Activated naive CD4-positive, alpha-beta T cell treated with anti-CD3 and anti-CD28 coated beads, Interleukin-2, amount 50 U/mL, for 24 hours (primary cell): ENCODE results near the gene SV2B.
A peak's percentile ranks its signal among the peaks of the same experiment; 100 is the strongest.
"Not testable (repeated sequence)": the region's sequence is repeated elsewhere in the genome, so short reads cannot be mapped to it uniquely, and the experiment has no call there.

Source experiments
- H3K27ac Mint-ChIP-seq: one replicate; pipeline ENCODE4 v1.8.0; 2021; ENCODE audit warnings: mild to moderate bottlenecking, mixed read lengths
- H3K27me3 Mint-ChIP-seq: one replicate; pipeline ENCODE4 v1.8.0; 2021; ENCODE audit warnings: mixed read lengths
- H3K36me3 Mint-ChIP-seq: one replicate; pipeline ENCODE4 v1.8.0; 2021; ENCODE audit warnings: mixed read lengths
- H3K4me1 Mint-ChIP-seq: one replicate; pipeline ENCODE4 v1.8.0; 2021; ENCODE audit warnings: mixed read lengths
- H3K4me3 Mint-ChIP-seq: one replicate; pipeline ENCODE4 v1.8.0; 2021; ENCODE audit warnings: mild to moderate bottlenecking, mixed read lengths
- H3K9me3 Mint-ChIP-seq: one replicate; pipeline ENCODE4 v1.8.0; 2021; ENCODE audit warnings: mixed read lengths

The SV2B gene

GRCh38 chr15:91342097-91342496 is 242.0 kb downstream of the SV2B start:
- Mint-ChIP-seq H3K4me3 (no peak overlapping the region), H3K27me3 (no peaks in the 10 kb centered on the region), H3K36me3 (no peaks in the 10 kb centered on the region), H3K27ac (no peak overlapping the region), H3K4me1 (peaks cover 43% of the 10 kb centered on the region), H3K9me3 (no peaks in the 10 kb centered on the region)

GRCh38 chr15:91344912-91345311 is 244.9 kb downstream of the SV2B start:
- not testable (repeated sequence) for H3K27me3 Mint-ChIP-seq, H3K36me3 Mint-ChIP-seq, H3K9me3 Mint-ChIP-seq, H3K4me3 Mint-ChIP-seq, H3K27ac Mint-ChIP-seq
- H3K4me1 Mint-ChIP-seq, result peaks cover 41% of the 10 kb centered on the region

- no peaks in the 10 kb centered on the region for H3K9me3 Mint-ChIP-seq
- peak overlapping the region; percentile 27 for H3K27ac Mint-ChIP-seq
- H3K4me1 Mint-ChIP-seq, result peaks cover 48% of the 10 kb centered on the region
- no peak overlapping the region for H3K4me3 Mint-ChIP-seq
- H3K36me3 Mint-ChIP-seq, result no peaks in the 10 kb centered on the region
- no peaks in the 10 kb centered on the region for H3K27me3 Mint-ChIP-seq
Observed at GRCh38 chr15:91345736-91346135, 245.7 kb downstream of the SV2B start.

- Mint-ChIP-seq H3K27me3 (no peaks in the 10 kb centered on the region), H3K4me1 (peaks cover 48% of the 10 kb centered on the region), H3K9me3 (no peaks in the 10 kb centered on the region), H3K4me3 (no peak overlapping the region), H3K36me3 (no peaks in the 10 kb centered on the region), H3K27ac (no peak overlapping the region)
Observed at GRCh38 chr15:91346259-91346658, 246.2 kb downstream of the SV2B start.

- H3K27me3 Mint-ChIP-seq, result no peaks in the 10 kb centered on the region
- H3K4me3 Mint-ChIP-seq, result no peak overlapping the region
- peaks cover 42% of the 10 kb centered on the region for H3K4me1 Mint-ChIP-seq
Observed at GRCh38 chr15:91348752-91349500, 248.9 kb downstream of the SV2B start.

More at GRCh38 chr15:91348752-91349500, 248.9 kb downstream of the SV2B start:
- Mint-ChIP-seq H3K9me3 (no peaks in the 10 kb centered on the region), H3K36me3 (no peaks in the 10 kb centered on the region), H3K27ac (no peak overlapping the region)
